Esophagus muscularis mucosa (tissue), 3 donors: ENCODE measurements around the gene TNNC2.

Experiments used
- CTCF ChIP-seq, 3 experiments: fragments of 200-600 bp in 2 of 3; fragments of 450-650 bp in 1 of 3; sonication (generic) in 2 of 3; IDR thresholded peaks; one replicate each; pipeline ENCODE4 v1.5.1; 2017 to 2019; ENCODE audit warnings: antibody characterized with exemption in 3 of 3, mild to moderate bottlenecking in 2 of 3, moderate library complexity in 1 of 3
- POLR2A ChIP-seq: fragments of 450-650 bp; IDR thresholded peaks from one replicate; pipeline ENCODE4 v1.6.1; 2017; ENCODE audit warnings: antibody characterized with exemption, moderate library complexity, mild to moderate bottlenecking, low read depth
- POLR2AphosphoS5 ChIP-seq, 2 donors: sonication (generic); formaldehyde crosslinking; IDR thresholded peaks; one replicate each; pipeline ENCODE4 v1.6.1; 2017; ENCODE audit warnings: antibody characterized with exemption in 2 of 2

GRCh38 chr20:45850238-45850637 lies 23.1 kb upstream of the TNNC2 start:
- TF ChIP-seq CTCF (IDR thresholded peaks at IDR 0.05), result no peak
- TF ChIP-seq POLR2AphosphoS5 (IDR thresholded peaks at IDR 0.05), result no peak
- no peak for TF ChIP-seq POLR2A
